ENCODE measurements around the gene GTF2H2C. TPM values are rescaled to one million over a fixed set of nuclear protein-coding genes. Genes with fewer than 3 reads are reported as not detected.
A peak's percentile ranks its signal among the peaks of the same experiment; 100 is the strongest.
"Not testable (repeated sequence)": the region's sequence is repeated elsewhere in the genome, so short reads cannot be mapped to it uniquely, and the experiment has no call there.

Gene GTF2H2C
- polyA plus RNA-seq (2013, experiment 1 of 2) = 33.7 TPM
- polyA plus RNA-seq (2013, experiment 2 of 2) = 38.3 TPM

GRCh38 chr5:69559908-69560330, at the start of gene GTF2H2C:
Gene GTF2H2C (plus strand): TSS chr5:69560191. CDS start chr5:69565133, 4,942 bp downstream.
- 6 to 8% methylated on average over 4 to 7 of the region's 40 CpGs for WGBS, 2 experiments (ENCODE audit: insufficient coverage in 2 of 2)
- H3K36me3 ChIP-seq (ENCODE audit: control insufficient read depth, insufficient read depth, low read length); H3K4me1 ChIP-seq (ENCODE audit: control insufficient read depth, insufficient read depth, low read length, poor library complexity, severe bottlenecking); H3K9me3 ChIP-seq (ENCODE audit: control insufficient read depth, low read length); H3K27ac ChIP-seq (ENCODE audit: low read depth, low read length, severe bottlenecking): not testable (repeated sequence)
- H3K4me3 ChIP-seq (ENCODE audit: extremely low read depth, insufficient read depth, low read length, poor library complexity, severe bottlenecking) = peak within 1 kb of the TSS; percentile 36

GRCh38 chr5:69510694-69511093, 49.3 kb upstream of the GTF2H2C start:
- no peaks in the 10 kb centered on the region for H3K9me3 ChIP-seq (ENCODE audit: control insufficient read depth, low read length)
- peaks cover 4% of the 10 kb centered on the region for H3K4me1 ChIP-seq (ENCODE audit: control insufficient read depth, insufficient read depth, low read length, poor library complexity, severe bottlenecking)
- no CpG with 5 or more reads among the region's 2 CpGs for WGBS, 2 experiments (ENCODE audit: insufficient coverage in 2 of 2)
- H3K36me3 ChIP-seq (ENCODE audit: control insufficient read depth, insufficient read depth, low read length) = peaks cover 9% of the 10 kb centered on the region
- H3K4me3 ChIP-seq (ENCODE audit: extremely low read depth, insufficient read depth, low read length, poor library complexity, severe bottlenecking) = no peak overlapping the region
- no peak overlapping the region for H3K27ac ChIP-seq (ENCODE audit: low read depth, low read length, severe bottlenecking)

GRCh38 chr5:69512740-69513260, 47.2 kb upstream of the GTF2H2C start:
- Histone ChIP-seq H3K9me3 (ENCODE audit: control insufficient read depth, low read length) (no peaks in the 10 kb centered on the region), H3K36me3 (ENCODE audit: control insufficient read depth, insufficient read depth, low read length) (peaks cover 9% of the 10 kb centered on the region), H3K4me1 (ENCODE audit: control insufficient read depth, insufficient read depth, low read length, poor library complexity, severe bottlenecking) (peaks cover 4% of the 10 kb centered on the region), H3K4me3 (ENCODE audit: extremely low read depth, insufficient read depth, low read length, poor library complexity, severe bottlenecking) (no peak overlapping the region), H3K27ac (ENCODE audit: low read depth, low read length, severe bottlenecking) (no peak overlapping the region)
- WGBS, 2 experiments (ENCODE audit: insufficient coverage in 2 of 2) = no CpG with 5 or more reads among the region's 2 CpGs

- WGBS, 2 experiments (ENCODE audit: insufficient coverage in 2 of 2) = 96 to 100% methylated on average over 7 to 8 of the region's 30 CpGs
- not testable (repeated sequence) for H3K9me3 ChIP-seq (ENCODE audit: control insufficient read depth, low read length); H3K4me3 ChIP-seq (ENCODE audit: extremely low read depth, insufficient read depth, low read length, poor library complexity, severe bottlenecking); H3K4me1 ChIP-seq (ENCODE audit: control insufficient read depth, insufficient read depth, low read length, poor library complexity, severe bottlenecking); H3K36me3 ChIP-seq (ENCODE audit: control insufficient read depth, insufficient read depth, low read length); H3K27ac ChIP-seq (ENCODE audit: low read depth, low read length, severe bottlenecking)
These were observed 44.4 kb upstream of the GTF2H2C start for GRCh38 chr5:69515570-69515969.

GRCh38 chr5:69516769-69517168, 43.2 kb upstream of the GTF2H2C start:
- 100% methylated on average over 1 of the region's 1 CpG for whole genome bisulfite sequencing, 2 experiments (ENCODE audit: insufficient coverage in 2 of 2)
- Histone ChIP-seq H3K9me3 (ENCODE audit: control insufficient read depth, low read length) (no peaks in the 10 kb centered on the region), H3K36me3 (ENCODE audit: control insufficient read depth, insufficient read depth, low read length) (no peaks in the 10 kb centered on the region), H3K4me3 (ENCODE audit: extremely low read depth, insufficient read depth, low read length, poor library complexity, severe bottlenecking) (no peak overlapping the region), H3K27ac (ENCODE audit: low read depth, low read length, severe bottlenecking) (no peak overlapping the region), H3K4me1 (ENCODE audit: control insufficient read depth, insufficient read depth, low read length, poor library complexity, severe bottlenecking) (peaks cover 4% of the 10 kb centered on the region)

- H3K27ac ChIP-seq (ENCODE audit: low read depth, low read length, severe bottlenecking) = no peak overlapping the region
These were observed 42.2 kb upstream of the GTF2H2C start for GRCh38 chr5:69517763-69518212.

GRCh38 chr5:69519285-69519684, 40.7 kb upstream of the GTF2H2C start:
- Histone ChIP-seq H3K27ac (ENCODE audit: low read depth, low read length, severe bottlenecking) (no peak overlapping the region), H3K4me1 (ENCODE audit: control insufficient read depth, insufficient read depth, low read length, poor library complexity, severe bottlenecking) (no peaks in the 10 kb centered on the region), H3K9me3 (ENCODE audit: control insufficient read depth, low read length) (no peaks in the 10 kb centered on the region), H3K36me3 (ENCODE audit: control insufficient read depth, insufficient read depth, low read length) (no peaks in the 10 kb centered on the region), H3K4me3 (ENCODE audit: extremely low read depth, insufficient read depth, low read length, poor library complexity, severe bottlenecking) (no peak overlapping the region)
- no CpG with 5 or more reads among the region's 2 CpGs for WGBS, 2 experiments (ENCODE audit: insufficient coverage in 2 of 2)

More at GRCh38 chr5:69517763-69518212, 42.2 kb upstream of the GTF2H2C start:
- no peaks in the 10 kb centered on the region for H3K9me3 ChIP-seq (ENCODE audit: control insufficient read depth, low read length)
- H3K4me1 ChIP-seq (ENCODE audit: control insufficient read depth, insufficient read depth, low read length, poor library complexity, severe bottlenecking) = peaks cover 4% of the 10 kb centered on the region
- 96 to 100% methylated on average over 1 to 3 of the region's 4 CpGs for WGBS, 2 experiments (ENCODE audit: insufficient coverage in 2 of 2)
- H3K36me3 ChIP-seq (ENCODE audit: control insufficient read depth, insufficient read depth, low read length) = no peaks in the 10 kb centered on the region
- no peak overlapping the region for H3K4me3 ChIP-seq (ENCODE audit: extremely low read depth, insufficient read depth, low read length, poor library complexity, severe bottlenecking)

GRCh38 chr5:69522035-69522434, 38.0 kb upstream of the GTF2H2C start:
- 100% methylated on average over 1 of the region's 3 CpGs; no CpG with 5 or more reads in 1 of the 2 experiments for WGBS, 2 experiments (ENCODE audit: insufficient coverage in 2 of 2)
- no peaks in the 10 kb centered on the region for H3K36me3 ChIP-seq (ENCODE audit: control insufficient read depth, insufficient read depth, low read length)
- no peaks in the 10 kb centered on the region for H3K4me1 ChIP-seq (ENCODE audit: control insufficient read depth, insufficient read depth, low read length, poor library complexity, severe bottlenecking)
- no peak overlapping the region for H3K4me3 ChIP-seq (ENCODE audit: extremely low read depth, insufficient read depth, low read length, poor library complexity, severe bottlenecking)
- H3K9me3 ChIP-seq (ENCODE audit: control insufficient read depth, low read length) = no peaks in the 10 kb centered on the region
- H3K27ac ChIP-seq (ENCODE audit: low read depth, low read length, severe bottlenecking) = no peak overlapping the region

- Histone ChIP-seq H3K36me3 (ENCODE audit: control insufficient read depth, insufficient read depth, low read length) (no peaks in the 10 kb centered on the region), H3K9me3 (ENCODE audit: control insufficient read depth, low read length) (no peaks in the 10 kb centered on the region), H3K27ac (ENCODE audit: low read depth, low read length, severe bottlenecking) (no peak overlapping the region), H3K4me1 (ENCODE audit: control insufficient read depth, insufficient read depth, low read length, poor library complexity, severe bottlenecking) (no peaks in the 10 kb centered on the region), H3K4me3 (ENCODE audit: extremely low read depth, insufficient read depth, low read length, poor library complexity, severe bottlenecking) (no peak overlapping the region)
- WGBS, 2 experiments (ENCODE audit: insufficient coverage in 2 of 2) = no CpG with 5 or more reads among the region's 2 CpGs
These were observed 34.5 kb upstream of the GTF2H2C start for GRCh38 chr5:69525490-69525889.

- no peak overlapping the region for H3K4me3 ChIP-seq (ENCODE audit: extremely low read depth, insufficient read depth, low read length, poor library complexity, severe bottlenecking)
- no peaks in the 10 kb centered on the region for H3K9me3 ChIP-seq (ENCODE audit: control insufficient read depth, low read length)
- H3K36me3 ChIP-seq (ENCODE audit: control insufficient read depth, insufficient read depth, low read length) = no peaks in the 10 kb centered on the region
- H3K27ac ChIP-seq (ENCODE audit: low read depth, low read length, severe bottlenecking) = no peak overlapping the region
- 95 to 100% methylated on average over 3 to 6 of the region's 9 CpGs for WGBS, 2 experiments (ENCODE audit: insufficient coverage in 2 of 2)
- no peaks in the 10 kb centered on the region for H3K4me1 ChIP-seq (ENCODE audit: control insufficient read depth, insufficient read depth, low read length, poor library complexity, severe bottlenecking)
These were observed 33.3 kb upstream of the GTF2H2C start for GRCh38 chr5:69526660-69527059.

- Histone ChIP-seq H3K9me3 (ENCODE audit: control insufficient read depth, low read length) (no peaks in the 10 kb centered on the region), H3K36me3 (ENCODE audit: control insufficient read depth, insufficient read depth, low read length) (no peaks in the 10 kb centered on the region), H3K27ac (ENCODE audit: low read depth, low read length, severe bottlenecking) (no peak overlapping the region), H3K4me3 (ENCODE audit: extremely low read depth, insufficient read depth, low read length, poor library complexity, severe bottlenecking) (no peak overlapping the region), H3K4me1 (ENCODE audit: control insufficient read depth, insufficient read depth, low read length, poor library complexity, severe bottlenecking) (no peaks in the 10 kb centered on the region)
- 95% methylated on average over 6 to 7 of the region's 7 CpGs for WGBS, 2 experiments (ENCODE audit: insufficient coverage in 2 of 2)
These were observed 32.7 kb upstream of the GTF2H2C start for GRCh38 chr5:69527128-69527770.

Measured in mesodermal cell (in vitro differentiated cells).